ENCODE results near the gene PITRM1. TPM values are rescaled to one million over a fixed set of nuclear protein-coding genes. Genes with fewer than 3 reads are reported as not detected.

Gene PITRM1
- polyA plus RNA-seq, 1 donor from 2014 or later: 62.2 TPM

- Histone ChIP-seq H4K20me1 (ENCODE audit: insufficient read depth) (no peaks in the 10 kb centered on the region), H3K27me3 (ENCODE audit: insufficient read depth, low read depth, low read length) (no peaks in the 10 kb centered on the region), H3K79me2 (replicated peaks; ENCODE audit: insufficient read depth, low read length) (no peaks in the 10 kb centered on the region), H3K36me3 (ENCODE audit: insufficient read depth, low read length) (no peaks in the 10 kb centered on the region), H3K4me2 (ENCODE audit: low read length) (no peak overlapping the region), H3F3A (ENCODE audit: insufficient read depth, low read length, poor library complexity, severe bottlenecking) (no peaks in the 10 kb centered on the region), H3K9me2 (ENCODE audit: insufficient read depth, low read length) (no peaks in the 10 kb centered on the region), H3K9ac (ENCODE audit: low read length) (no peak overlapping the region), H3K9me3 (ENCODE audit: low read length) (no peaks in the 10 kb centered on the region), H3K4me3 (ENCODE audit: low read length) (no peak overlapping the region), H3K27ac (ENCODE audit: low read length) (no peak overlapping the region), H2AFZ (ENCODE audit: low read depth, low read length) (no peak overlapping the region)
- no peak for TF ChIP-seq CTCF (IDR thresholded peaks at IDR 0.05; ENCODE audit: poor library complexity, severe bottlenecking)
- TF ChIP-seq EZH2 (IDR thresholded peaks at IDR 0.05; ENCODE audit: borderline replicate concordance, insufficient read depth, low read length, poor library complexity, severe bottlenecking): no peak
- TF ChIP-seq POLR2AphosphoS5 (IDR thresholded peaks at IDR 0.05): no peak
- TF ChIP-seq TAF1 (IDR thresholded peaks at IDR 0.05; ENCODE audit: low read depth): no peak
- no peak for TF ChIP-seq RAD21 (conservative IDR thresholded peaks at IDR 0.05)
- no peak for TF ChIP-seq SMC3 (conservative IDR thresholded peaks at IDR 0.05; ENCODE audit: poor library complexity)
- TF ChIP-seq REST (IDR thresholded peaks at IDR 0.05; ENCODE audit: borderline replicate concordance): no peak
- TF ChIP-seq MXI1 (conservative IDR thresholded peaks at IDR 0.05; ENCODE audit: poor library complexity, severe bottlenecking): no peak
- TF ChIP-seq EP300 (conservative IDR thresholded peaks at IDR 0.05; ENCODE audit: poor library complexity, severe bottlenecking): no peak
Measured at GRCh38 chr10:3110782-3111620, 61.6 kb downstream of the PITRM1 start.

- no peak for TF ChIP-seq EZH2 (IDR thresholded peaks at IDR 0.05; ENCODE audit: borderline replicate concordance, insufficient read depth, low read length, poor library complexity, severe bottlenecking)
- no peak for TF ChIP-seq EP300 (conservative IDR thresholded peaks at IDR 0.05; ENCODE audit: poor library complexity, severe bottlenecking)
- no peak for TF ChIP-seq REST (IDR thresholded peaks at IDR 0.05; ENCODE audit: borderline replicate concordance)
- TF ChIP-seq RAD21 (conservative IDR thresholded peaks at IDR 0.05): no peak
- no peak for TF ChIP-seq POLR2AphosphoS5 (IDR thresholded peaks at IDR 0.05)
- no peak for TF ChIP-seq TAF1 (IDR thresholded peaks at IDR 0.05; ENCODE audit: low read depth)
- no peak for TF ChIP-seq SMC3 (conservative IDR thresholded peaks at IDR 0.05; ENCODE audit: poor library complexity)
- no peak for TF ChIP-seq MXI1 (conservative IDR thresholded peaks at IDR 0.05; ENCODE audit: poor library complexity, severe bottlenecking)
- TF ChIP-seq CTCF (IDR thresholded peaks at IDR 0.05; ENCODE audit: poor library complexity, severe bottlenecking): no peak
- H2AFZ ChIP-seq (ENCODE audit: low read depth, low read length): no peak overlapping the region
- no peaks in the 10 kb centered on the region for H3K9me2 ChIP-seq (ENCODE audit: insufficient read depth, low read length)
- H3K9me3 ChIP-seq (ENCODE audit: low read length): no peaks in the 10 kb centered on the region
- H4K20me1 ChIP-seq (ENCODE audit: insufficient read depth): no peaks in the 10 kb centered on the region
- H3K36me3 ChIP-seq (ENCODE audit: insufficient read depth, low read length): no peaks in the 10 kb centered on the region
- H3K27ac ChIP-seq (ENCODE audit: low read length): no peak overlapping the region
- H3K4me2 ChIP-seq (ENCODE audit: low read length): no peak overlapping the region
- H3K27me3 ChIP-seq (ENCODE audit: insufficient read depth, low read depth, low read length): no peaks in the 10 kb centered on the region
- no peaks in the 10 kb centered on the region for H3F3A ChIP-seq (ENCODE audit: insufficient read depth, low read length, poor library complexity, severe bottlenecking)
- H3K4me3 ChIP-seq (ENCODE audit: low read length): no peak overlapping the region
- H3K9ac ChIP-seq (ENCODE audit: low read length): no peak overlapping the region
- H3K79me2 ChIP-seq (replicated peaks; ENCODE audit: insufficient read depth, low read length): no peaks in the 10 kb centered on the region
Measured at GRCh38 chr10:3109633-3110032, 62.9 kb downstream of the PITRM1 start.

Measured in neural cell (in vitro differentiated cells).